HEK293 (cell line): ENCODE results near the gene RGS7.

ENCODE experiments used
- CTCF ChIA-PET: fragments of 350-600 bp; formaldehyde crosslinking; extraction: SDS; loops from one replicate; lab custom pipeline; 2021; ENCODE audit warnings: antibody characterized with exemption; lab: Yijun Ruan, JAX
- POLR2A ChIA-PET: fragments of 300-600 bp; formaldehyde crosslinking; extraction: SDS; loops from one replicate; lab custom pipeline; 2020; ENCODE audit warnings: antibody characterized with exemption, inconsistent platforms; lab: Yijun Ruan, JAX
- H3K27ac ChIP-seq: fragments of 200-500 bp; sonication (Bioruptor generic); 2 replicates; pipeline ENCODE4 v1.5.1; 2014; ENCODE audit warnings: low read depth, low read length, control low read depth, inconsistent platforms; ENCODE audit errors: extremely low read depth
- H3K36me3 ChIP-seq, 2 experiments: fragments of 200-500 bp in 1 of 2; sonication (Bioruptor generic) in 1 of 2; 1 replicate in 1 of 2; 2 replicates in 1 of 2; pipeline ENCODE4 v1.5.1; 2014 to 2017; ENCODE audit warnings: inconsistent platforms in 2 of 2, low read length in 2 of 2; ENCODE audit not compliant: control insufficient read depth in 2 of 2, insufficient read depth in 1 of 2
- H3K4me1 ChIP-seq: fragments of 200-500 bp; sonication (Bioruptor generic); 2 replicates; pipeline ENCODE4 v1.5.1; 2014; ENCODE audit warnings: mild to moderate bottlenecking, low read length, inconsistent platforms; ENCODE audit not compliant: control insufficient read depth, insufficient read depth
- H3K4me3 ChIP-seq: 2 replicates; pipeline ENCODE4 v1.5.1; 2011; ENCODE audit warnings: low read depth, mild to moderate bottlenecking, control low read depth, low read length, moderate library complexity
- H3K9me3 ChIP-seq: fragments of 200-500 bp; sonication (Bioruptor generic); 2 replicates; pipeline ENCODE4 v1.5.1; 2014; ENCODE audit warnings: low read depth, low read length, inconsistent platforms; ENCODE audit not compliant: control insufficient read depth, insufficient read depth
- FEZF1 ChIP-seq: fragments of 450-650 bp; formaldehyde crosslinking; IDR thresholded peaks from 2 replicates; pipeline ENCODE4 v1.5.1; 2016; ENCODE audit warnings: missing biosample characterization, missing genetic modification characterization
- IKZF3 ChIP-seq: fragments of 450-650 bp; IDR thresholded peaks from 2 replicates; pipeline ENCODE4 v1.5.0; 2018; ENCODE audit warnings: missing biosample characterization, mild to moderate bottlenecking, missing genetic modification characterization, moderate library complexity
- KLF16 ChIP-seq: fragments of 450-650 bp; formaldehyde crosslinking; IDR thresholded peaks from 2 replicates; pipeline ENCODE4 v1.5.1; 2017; ENCODE audit warnings: missing biosample characterization, missing genetic modification characterization
- PRDM1 ChIP-seq: fragments of 450-650 bp; formaldehyde crosslinking; IDR thresholded peaks from 2 replicates; pipeline ENCODE4; 2016; ENCODE audit warnings: missing biosample characterization, missing genetic modification characterization
- SALL2 ChIP-seq: fragments of 450-650 bp; formaldehyde crosslinking; IDR thresholded peaks from 2 replicates; pipeline ENCODE4 v1.5.0; 2017; ENCODE audit warnings: missing biosample characterization, mild to moderate bottlenecking, missing genetic modification characterization, borderline replicate concordance
- SP3 ChIP-seq: fragments of 450-650 bp; formaldehyde crosslinking; IDR thresholded peaks from 2 replicates; pipeline ENCODE4 v1.5.1; 2016; ENCODE audit warnings: missing biosample characterization, missing genetic modification characterization
- ZBTB48 ChIP-seq: fragments of 450-650 bp; formaldehyde crosslinking; IDR thresholded peaks from 2 replicates; pipeline ENCODE4 v1.5.1; 2016; ENCODE audit warnings: missing biosample characterization, missing genetic modification characterization
- ZEB2 ChIP-seq: fragments of 450-650 bp; formaldehyde crosslinking; IDR thresholded peaks from 2 replicates; pipeline ENCODE4 v1.5.1; 2016; ENCODE audit warnings: missing biosample characterization, missing genetic modification characterization
- ZFP41 ChIP-seq: fragments of 450-650 bp; formaldehyde crosslinking; IDR thresholded peaks from 2 replicates; pipeline ENCODE4 v1.5.1; 2016; ENCODE audit warnings: missing biosample characterization, missing genetic modification characterization, borderline replicate concordance
- ZNF121 ChIP-seq: fragments of 450-650 bp; formaldehyde crosslinking; IDR thresholded peaks from 2 replicates; pipeline ENCODE4 v1.5.1; 2016; ENCODE audit warnings: missing biosample characterization, missing genetic modification characterization
- ZNF2 ChIP-seq: fragments of 450-650 bp; formaldehyde crosslinking; IDR thresholded peaks from 2 replicates; pipeline ENCODE4 v1.5.1; 2016; ENCODE audit warnings: missing biosample characterization, missing genetic modification characterization
- ZNF223 ChIP-seq: fragments of 450-650 bp; formaldehyde crosslinking; IDR thresholded peaks from 2 replicates; pipeline ENCODE4 v1.5.1; 2016; ENCODE audit warnings: missing biosample characterization, missing genetic modification characterization
- ZNF24 ChIP-seq: fragments of 450-650 bp; formaldehyde crosslinking; IDR thresholded peaks from 2 replicates; pipeline ENCODE4 v1.5.1; 2016; ENCODE audit warnings: missing biosample characterization, missing genetic modification characterization
- ZNF274 ChIP-seq, 2 experiments: fragments of 200-500 bp in 1 of 2; fragments of 450-650 bp in 1 of 2; sonication (Bioruptor generic) in 1 of 2; formaldehyde crosslinking in 1 of 2; IDR thresholded peaks; 2 replicates each; pipeline versions ENCODE4 v1.5.1 to v1.6.1; 2014 to 2016; ENCODE audit warnings: borderline replicate concordance in 1 of 2, inconsistent platforms in 1 of 2, low read length in 1 of 2, missing biosample characterization in 1 of 2, missing genetic modification characterization in 1 of 2
- ZNF473 ChIP-seq: fragments of 450-650 bp; formaldehyde crosslinking; IDR thresholded peaks from 2 replicates; pipeline ENCODE4 v1.5.1; 2017; ENCODE audit warnings: missing biosample characterization, missing genetic modification characterization
- ZNF549 ChIP-seq: fragments of 450-650 bp; IDR thresholded peaks from 2 replicates; pipeline ENCODE4 v1.5.1; 2018; ENCODE audit warnings: missing biosample characterization, missing genetic modification characterization, mild to moderate bottlenecking, inconsistent platforms, moderate library complexity
- ZNF555 ChIP-seq: fragments of 450-650 bp; formaldehyde crosslinking; conservative IDR thresholded peaks from 2 replicates; pipeline ENCODE4 v1.5.1; 2017; ENCODE audit warnings: missing biosample characterization, mild to moderate bottlenecking, missing genetic modification characterization, inconsistent platforms
- ZNF561 ChIP-seq: fragments of 450-650 bp; IDR thresholded peaks from 2 replicates; pipeline ENCODE4 v1.5.1; 2018; ENCODE audit warnings: missing biosample characterization, missing genetic modification characterization, borderline replicate concordance
- ZNF623 ChIP-seq: fragments of 450-650 bp; formaldehyde crosslinking; IDR thresholded peaks from 2 replicates; pipeline ENCODE4 v1.5.1; 2016; ENCODE audit warnings: missing biosample characterization, missing genetic modification characterization
- ZNF777 ChIP-seq: fragments of 450-650 bp; formaldehyde crosslinking; IDR thresholded peaks from 2 replicates; pipeline ENCODE4 v1.5.1; 2017; ENCODE audit warnings: missing biosample characterization, missing genetic modification characterization, borderline replicate concordance
- TF ChIP-seq, protein P1 (sequence below): fragments of 450-650 bp; formaldehyde crosslinking; IDR thresholded peaks from 2 replicates; pipeline ENCODE4 v1.5.1; 2017; ENCODE audit warnings: missing biosample characterization, missing genetic modification characterization
- TF ChIP-seq, protein P2 (sequence below): fragments of 450-650 bp; formaldehyde crosslinking; optimal IDR thresholded peaks from 2 replicates; pipeline ENCODE3; 2016; ENCODE audit warnings: missing biosample characterization, mild to moderate bottlenecking, missing genetic modification characterization

Gene RGS7

DNA sequence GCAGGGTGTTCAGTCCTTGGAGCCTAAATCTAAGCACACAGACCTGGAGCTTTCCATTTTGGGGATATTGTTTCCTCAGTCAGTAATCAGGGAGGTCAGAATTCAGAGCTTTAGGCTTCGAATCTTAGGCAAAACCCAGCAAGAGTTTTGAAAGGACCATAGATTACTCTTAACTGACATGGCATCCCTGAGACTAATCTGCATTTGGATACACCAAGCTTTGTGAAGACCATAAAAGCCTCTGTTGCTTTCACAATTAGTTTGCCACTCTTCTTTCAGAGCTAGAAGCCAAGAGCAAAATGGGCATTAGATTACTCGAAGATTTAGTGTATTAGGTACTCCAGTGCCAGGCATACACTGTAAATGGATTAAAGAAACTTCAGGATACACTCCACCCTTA is 613.3 kb downstream of the RGS7 start:
- ChIA-PET CTCF (interaction anchor here (0.5 to 2.1 kb wide), 6 partner anchors 9 to 321 kb away, joined by 3 to 24 read pairs (median 4); no protein-coding TSS in a partner anchor), POLR2A (no interaction called here)
- Histone ChIP-seq H3K27ac (no peak overlapping the region), H3K9me3 (no peaks in the 10 kb centered on the region), H3K4me1 (no peaks in the 10 kb centered on the region), H3K36me3 (no peaks in the 10 kb centered on the region), H3K4me3 (no peak overlapping the region)
- TF ChIP-seq, protein P1, sequence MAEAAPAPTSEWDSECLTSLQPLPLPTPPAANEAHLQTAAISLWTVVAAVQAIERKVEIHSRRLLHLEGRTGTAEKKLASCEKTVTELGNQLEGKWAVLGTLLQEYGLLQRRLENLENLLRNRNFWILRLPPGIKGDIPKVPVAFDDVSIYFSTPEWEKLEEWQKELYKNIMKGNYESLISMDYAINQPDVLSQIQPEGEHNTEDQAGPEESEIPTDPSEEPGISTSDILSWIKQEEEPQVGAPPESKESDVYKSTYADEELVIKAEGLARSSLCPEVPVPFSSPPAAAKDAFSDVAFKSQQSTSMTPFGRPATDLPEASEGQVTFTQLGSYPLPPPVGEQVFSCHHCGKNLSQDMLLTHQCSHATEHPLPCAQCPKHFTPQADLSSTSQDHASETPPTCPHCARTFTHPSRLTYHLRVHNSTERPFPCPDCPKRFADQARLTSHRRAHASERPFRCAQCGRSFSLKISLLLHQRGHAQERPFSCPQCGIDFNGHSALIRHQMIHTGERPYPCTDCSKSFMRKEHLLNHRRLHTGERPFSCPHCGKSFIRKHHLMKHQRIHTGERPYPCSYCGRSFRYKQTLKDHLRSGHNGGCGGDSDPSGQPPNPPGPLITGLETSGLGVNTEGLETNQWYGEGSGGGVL (tag by site-specific recombination), result no peak
- TF ChIP-seq ZNF121, result no peak
- TF ChIP-seq ZNF549 (tag by site-specific recombination), result no peak
- TF ChIP-seq ZNF274 (IDR thresholded peaks at IDR 0.05; ENCODE audit: low read length), result no peak
- TF ChIP-seq ZNF274 (tag by site-specific recombination; IDR thresholded peaks at IDR 0.05; ENCODE audit: borderline replicate concordance), result no peak
- TF ChIP-seq ZEB2 (tag by site-specific recombination), result no peak

DNA sequence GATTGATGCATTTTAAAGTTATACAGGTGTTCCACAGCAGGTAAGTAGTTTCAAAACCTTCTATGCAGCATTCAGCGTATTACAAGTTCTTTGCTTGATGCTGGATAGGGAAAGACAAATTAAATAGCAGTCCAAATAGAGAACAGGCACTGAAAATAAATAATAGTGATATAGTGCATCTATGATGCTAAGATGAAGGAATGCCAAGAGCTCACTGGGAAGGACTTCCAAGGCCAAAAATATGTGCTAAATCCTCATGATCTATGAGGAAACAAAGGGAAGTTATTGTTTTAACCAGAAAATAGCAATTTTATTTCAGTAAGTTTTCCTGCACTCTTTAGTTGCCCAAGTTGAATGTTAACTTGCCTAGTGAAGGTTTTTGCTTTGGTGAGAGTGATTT is 617.3 kb downstream of the RGS7 start:
- ChIA-PET CTCF (interaction anchor here (0.6 to 3.0 kb wide), 4 partner anchors 8 to 550 kb away, joined by 3 to 15 read pairs (median 4); no protein-coding TSS in a partner anchor), POLR2A (no interaction called here)
- no peak overlapping the region for H3K27ac ChIP-seq
- no peaks in the 10 kb centered on the region for H3K4me1 ChIP-seq
- no peaks in the 10 kb centered on the region for H3K36me3 ChIP-seq
- TF ChIP-seq SP3 (tag by site-specific recombination) (no peak), ZNF623 (tag by site-specific recombination) (no peak), PRDM1 (tag by site-specific recombination) (no peak), SALL2 (no peak), ZNF561 (tag by site-specific recombination) (no peak), ZNF24 (tag by site-specific recombination) (no peak), KLF16 (tag by site-specific recombination) (no peak), ZNF473 (tag by site-specific recombination) (no peak), ZNF555 (tag by site-specific recombination) (no peak), ZNF777 (tag by site-specific recombination) (no peak), ZFP41 (tag by site-specific recombination) (no peak), ZBTB48 (tag by site-specific recombination) (no peak), IKZF3 (no peak), ZNF223 (tag by site-specific recombination) (no peak), FEZF1 (no peak), ZNF2 (tag by site-specific recombination) (no peak)
- TF ChIP-seq, protein P2, sequence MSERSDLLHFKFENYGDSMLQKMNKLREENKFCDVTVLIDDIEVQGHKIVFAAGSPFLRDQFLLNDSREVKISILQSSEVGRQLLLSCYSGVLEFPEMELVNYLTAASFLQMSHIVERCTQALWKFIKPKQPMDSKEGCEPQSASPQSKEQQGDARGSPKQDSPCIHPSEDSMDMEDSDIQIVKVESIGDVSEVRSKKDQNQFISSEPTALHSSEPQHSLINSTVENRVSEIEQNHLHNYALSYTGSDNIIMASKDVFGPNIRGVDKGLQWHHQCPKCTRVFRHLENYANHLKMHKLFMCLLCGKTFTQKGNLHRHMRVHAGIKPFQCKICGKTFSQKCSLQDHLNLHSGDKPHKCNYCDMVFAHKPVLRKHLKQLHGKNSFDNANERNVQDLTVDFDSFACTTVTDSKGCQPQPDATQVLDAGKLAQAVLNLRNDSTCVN, result no peak
- no peaks in the 10 kb centered on the region for H3K9me3 ChIP-seq
- no peak overlapping the region for H3K4me3 ChIP-seq
